HS-5 (cell line): ENCODE measurements around the gene MICAL2.
"Not testable (repeated sequence)": the region's sequence is repeated elsewhere in the genome, so short reads cannot be mapped to it uniquely, and the experiment has no call there.

Source experiments
- DNase-seq: peaks from one replicate; pipeline ENCODE4 v3.0.0-alpha.2; 2012; ENCODE audit warnings: low read depth

The MICAL2 gene

GRCh38 chr11:12134236-12134585 lies 23.8 kb downstream of the MICAL2 start:
- DNase-seq = no peak

- DNase-seq = no peak
Observed at GRCh38 chr11:12135185-12135584, 24.8 kb downstream of the MICAL2 start.

- no peak for DNase-seq
Observed at GRCh38 chr11:12137005-12137690, 26.8 kb downstream of the MICAL2 start.

GRCh38 chr11:12137938-12138731 lies 27.7 kb downstream of the MICAL2 start:
- DNase-seq = no peak

- DNase-seq = no peak
Observed at GRCh38 chr11:12139144-12139881, 28.9 kb downstream of the MICAL2 start.

- no peak for DNase-seq
Observed at GRCh38 chr11:12140186-12140793, 29.9 kb downstream of the MICAL2 start.

GRCh38 chr11:12141283-12141682 lies 30.9 kb downstream of the MICAL2 start:
- no peak for DNase-seq

- no peak for DNase-seq
Observed at GRCh38 chr11:12142176-12142575, 31.8 kb downstream of the MICAL2 start.

GRCh38 chr11:12142909-12143308 lies 32.5 kb downstream of the MICAL2 start:
- DNase-seq = no peak

- no peak for DNase-seq
Observed at GRCh38 chr11:12143461-12144258, 33.3 kb downstream of the MICAL2 start.

- DNase-seq = no peak
Observed at GRCh38 chr11:12144330-12145174, 34.2 kb downstream of the MICAL2 start.

GRCh38 chr11:12146678-12147077 lies 36.3 kb downstream of the MICAL2 start:
- DNase-seq = not testable (repeated sequence)

GRCh38 chr11:12147827-12148226 lies 37.4 kb downstream of the MICAL2 start:
- no peak for DNase-seq

GRCh38 chr11:12148466-12148865 lies 38.1 kb downstream of the MICAL2 start:
- DNase-seq = no peak

GRCh38 chr11:12148882-12149281 lies 38.5 kb downstream of the MICAL2 start:
- DNase-seq = no peak

- no peak for DNase-seq
Observed at GRCh38 chr11:12149672-12150225, 39.4 kb downstream of the MICAL2 start.

- DNase-seq = no peak
Observed at GRCh38 chr11:12150831-12151382, 40.5 kb downstream of the MICAL2 start.

- DNase-seq = no peak
Observed at GRCh38 chr11:12152321-12152720, 41.9 kb downstream of the MICAL2 start.

GRCh38 chr11:12154871-12155668 lies 44.7 kb downstream of the MICAL2 start:
- DNase-seq = no peak
